ENCODE measurements around the gene AMZ1.

AMZ1 gene

DNA sequence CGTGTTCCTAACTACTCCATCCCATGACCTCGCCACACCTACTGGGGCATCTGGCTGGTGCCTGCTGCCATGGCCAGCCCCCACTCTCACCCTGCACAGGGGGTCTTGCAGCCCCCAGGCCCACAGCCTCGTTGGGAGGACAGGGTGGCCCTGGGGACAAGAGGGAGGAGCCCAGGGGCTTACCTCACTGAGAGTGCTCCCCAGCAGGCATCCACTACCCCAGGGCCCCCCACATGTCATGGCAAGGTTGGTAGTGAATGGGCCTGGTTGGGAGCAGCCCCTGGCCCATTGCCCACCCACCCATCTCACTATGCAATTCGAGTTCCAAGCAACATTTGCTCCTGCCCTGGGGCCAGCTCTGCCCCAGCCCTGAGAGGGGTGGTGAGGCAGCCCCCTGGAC, 24.0 kb upstream of the AMZ1 start:
- TF ChIP-seq, protein P1, sequence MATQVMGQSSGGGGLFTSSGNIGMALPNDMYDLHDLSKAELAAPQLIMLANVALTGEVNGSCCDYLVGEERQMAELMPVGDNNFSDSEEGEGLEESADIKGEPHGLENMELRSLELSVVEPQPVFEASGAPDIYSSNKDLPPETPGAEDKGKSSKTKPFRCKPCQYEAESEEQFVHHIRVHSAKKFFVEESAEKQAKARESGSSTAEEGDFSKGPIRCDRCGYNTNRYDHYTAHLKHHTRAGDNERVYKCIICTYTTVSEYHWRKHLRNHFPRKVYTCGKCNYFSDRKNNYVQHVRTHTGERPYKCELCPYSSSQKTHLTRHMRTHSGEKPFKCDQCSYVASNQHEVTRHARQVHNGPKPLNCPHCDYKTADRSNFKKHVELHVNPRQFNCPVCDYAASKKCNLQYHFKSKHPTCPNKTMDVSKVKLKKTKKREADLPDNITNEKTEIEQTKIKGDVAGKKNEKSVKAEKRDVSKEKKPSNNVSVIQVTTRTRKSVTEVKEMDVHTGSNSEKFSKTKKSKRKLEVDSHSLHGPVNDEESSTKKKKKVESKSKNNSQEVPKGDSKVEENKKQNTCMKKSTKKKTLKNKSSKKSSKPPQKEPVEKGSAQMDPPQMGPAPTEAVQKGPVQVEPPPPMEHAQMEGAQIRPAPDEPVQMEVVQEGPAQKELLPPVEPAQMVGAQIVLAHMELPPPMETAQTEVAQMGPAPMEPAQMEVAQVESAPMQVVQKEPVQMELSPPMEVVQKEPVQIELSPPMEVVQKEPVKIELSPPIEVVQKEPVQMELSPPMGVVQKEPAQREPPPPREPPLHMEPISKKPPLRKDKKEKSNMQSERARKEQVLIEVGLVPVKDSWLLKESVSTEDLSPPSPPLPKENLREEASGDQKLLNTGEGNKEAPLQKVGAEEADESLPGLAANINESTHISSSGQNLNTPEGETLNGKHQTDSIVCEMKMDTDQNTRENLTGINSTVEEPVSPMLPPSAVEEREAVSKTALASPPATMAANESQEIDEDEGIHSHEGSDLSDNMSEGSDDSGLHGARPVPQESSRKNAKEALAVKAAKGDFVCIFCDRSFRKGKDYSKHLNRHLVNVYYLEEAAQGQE (IDR thresholded peaks at IDR 0.05; ENCODE audit: insufficient read depth in 1 of 2, low read depth in 2 of 2, low read length in 2 of 2) = no peak
- no peak for TF ChIP-seq POLR2AphosphoS5 (IDR thresholded peaks at IDR 0.05; ENCODE audit: low read depth, low read length)
- TF ChIP-seq FOXP2 (optimal IDR thresholded peaks at IDR 0.05; ENCODE audit: borderline replicate concordance, extremely low read depth, extremely low read length, insufficient read depth) = no peak
- no peak for TF ChIP-seq TAF1 (IDR thresholded peaks at IDR 0.05; ENCODE audit: borderline replicate concordance, insufficient read depth, low read length)
- TF ChIP-seq SIN3A (IDR thresholded peaks at IDR 0.05; ENCODE audit: borderline replicate concordance, insufficient read depth, low read length) = no peak

DNA sequence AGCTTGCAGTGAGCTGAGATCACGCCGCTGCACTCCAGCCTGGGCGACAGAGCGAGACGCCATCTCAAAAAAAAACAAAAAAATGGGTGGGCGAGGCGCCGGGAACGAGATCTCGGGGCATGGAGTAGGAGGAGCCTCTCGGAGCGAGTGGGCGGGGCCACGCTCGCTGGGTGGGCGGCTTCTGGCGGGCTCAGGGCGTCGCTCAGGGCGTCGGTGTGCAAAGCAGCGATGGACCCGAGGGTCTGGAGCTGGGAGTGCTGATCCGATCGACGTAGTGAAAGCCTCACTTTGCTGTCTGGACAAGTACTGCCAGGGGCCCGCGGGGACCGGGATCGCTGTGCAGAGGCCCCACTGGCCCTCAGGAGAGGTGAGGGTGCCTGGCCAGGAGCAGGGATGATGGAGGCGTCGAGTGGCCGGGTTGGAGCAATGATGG, 22.6 kb upstream of the AMZ1 start:
- TF ChIP-seq POLR2AphosphoS5 (IDR thresholded peaks at IDR 0.05; ENCODE audit: low read depth, low read length) (no peak), SIN3A (IDR thresholded peaks at IDR 0.05; ENCODE audit: borderline replicate concordance, insufficient read depth, low read length) (no peak), TAF1 (IDR thresholded peaks at IDR 0.05; ENCODE audit: borderline replicate concordance, insufficient read depth, low read length) (no peak), FOXP2 (optimal IDR thresholded peaks at IDR 0.05; ENCODE audit: borderline replicate concordance, extremely low read depth, extremely low read length, insufficient read depth) (no peak)
- TF ChIP-seq, protein P1 (IDR thresholded peaks at IDR 0.05; ENCODE audit: insufficient read depth in 1 of 2, low read depth in 2 of 2, low read length in 2 of 2) = no peak

DNA sequence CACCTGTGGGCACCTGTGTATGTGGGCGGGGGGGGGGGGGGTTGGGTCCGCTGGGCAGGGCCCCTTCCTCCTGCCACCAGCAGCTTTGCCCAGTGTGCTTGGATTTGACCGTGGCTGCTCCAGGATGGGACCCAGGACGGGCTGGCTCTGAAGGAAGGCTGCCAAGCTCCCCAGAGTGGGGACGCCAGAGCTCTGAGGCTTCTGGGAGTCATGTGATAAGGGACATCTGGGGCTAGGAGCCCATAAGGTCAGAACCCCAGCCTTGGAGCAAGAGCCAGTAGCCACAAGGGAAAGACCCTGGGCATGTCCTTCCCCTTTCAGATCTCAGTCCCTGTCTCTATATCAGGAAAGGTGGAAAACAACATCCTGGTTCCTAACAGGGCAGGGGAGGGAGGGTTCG, 21.8 kb upstream of the AMZ1 start:
- no peak for TF ChIP-seq TAF1 (IDR thresholded peaks at IDR 0.05; ENCODE audit: borderline replicate concordance, insufficient read depth, low read length)
- no peak for TF ChIP-seq FOXP2 (optimal IDR thresholded peaks at IDR 0.05; ENCODE audit: borderline replicate concordance, extremely low read depth, extremely low read length, insufficient read depth)
- no peak for TF ChIP-seq POLR2AphosphoS5 (IDR thresholded peaks at IDR 0.05; ENCODE audit: low read depth, low read length)
- TF ChIP-seq, protein P1 (IDR thresholded peaks at IDR 0.05; ENCODE audit: insufficient read depth in 1 of 2, low read depth in 2 of 2, low read length in 2 of 2) = no peak
- no peak for TF ChIP-seq SIN3A (IDR thresholded peaks at IDR 0.05; ENCODE audit: borderline replicate concordance, insufficient read depth, low read length)

DNA sequence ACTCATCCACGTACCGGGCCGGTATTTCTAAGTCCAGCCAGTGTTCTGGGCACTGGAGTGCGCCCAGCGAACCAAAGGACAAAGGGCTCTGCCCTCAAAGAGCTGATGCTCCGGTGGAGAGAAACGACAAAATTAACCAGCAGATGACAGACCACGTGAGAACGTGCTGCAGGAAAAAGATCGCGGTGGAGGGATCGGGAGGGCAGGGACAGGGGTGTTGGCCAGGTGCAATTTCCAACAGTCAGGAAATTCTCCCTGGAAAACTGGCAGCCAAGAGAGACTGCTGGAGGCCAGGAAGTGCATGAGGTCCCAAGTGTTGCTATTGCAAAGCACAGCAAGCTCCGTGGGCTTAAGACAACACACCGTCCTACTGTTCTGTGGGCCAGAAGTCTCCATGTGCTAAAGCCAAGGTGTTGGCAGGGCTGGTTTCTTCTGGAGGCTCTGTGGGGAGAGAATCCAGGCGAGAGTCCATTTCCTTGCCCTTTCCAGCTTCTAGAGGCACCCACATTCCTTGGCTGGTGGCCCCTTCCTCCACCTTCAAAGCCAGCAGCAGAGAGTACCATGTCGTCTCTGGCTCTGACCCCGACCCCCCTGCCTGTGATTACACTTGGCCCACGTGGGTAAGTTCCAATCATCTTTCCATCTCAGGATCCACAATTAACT, 21.3 kb upstream of the AMZ1 start:
- TF ChIP-seq TAF1 (IDR thresholded peaks at IDR 0.05; ENCODE audit: borderline replicate concordance, insufficient read depth, low read length) (no peak), POLR2AphosphoS5 (IDR thresholded peaks at IDR 0.05; ENCODE audit: low read depth, low read length) (no peak), SIN3A (IDR thresholded peaks at IDR 0.05; ENCODE audit: borderline replicate concordance, insufficient read depth, low read length) (no peak), FOXP2 (optimal IDR thresholded peaks at IDR 0.05; ENCODE audit: borderline replicate concordance, extremely low read depth, extremely low read length, insufficient read depth) (no peak)
- TF ChIP-seq, protein P1 (IDR thresholded peaks at IDR 0.05; ENCODE audit: insufficient read depth in 1 of 2, low read depth in 2 of 2, low read length in 2 of 2) = no peak
